Measurements from ENCODE around the gene ARHGEF18. TPM values are rescaled to one million over a fixed set of nuclear protein-coding genes. Genes with fewer than 3 reads are reported as not detected.

The ARHGEF18 gene
- total RNA-seq, 1 donor = 21.2 TPM

- TF ChIP-seq CTCF (IDR thresholded peaks at IDR 0.05; ENCODE audit: insufficient read depth, low read length) = no peak
- H3K4me3 ChIP-seq (ENCODE audit: low read depth, low read length) = no peak overlapping the region
- DNase-seq (ENCODE audit: low read depth) = peak; percentile 30
Measured at GRCh38 chr19:7333198-7334118, 15.3 kb upstream of the ARHGEF18 start.

- TF ChIP-seq CTCF (IDR thresholded peaks at IDR 0.05; ENCODE audit: insufficient read depth, low read length) = no peak
- H3K4me3 ChIP-seq (ENCODE audit: low read depth, low read length) = no peak overlapping the region
- no peak for DNase-seq (ENCODE audit: low read depth)
Measured at GRCh38 chr19:7336321-7336973, 12.3 kb upstream of the ARHGEF18 start.

- DNase-seq (ENCODE audit: low read depth) = no peak
- no peak for TF ChIP-seq CTCF (IDR thresholded peaks at IDR 0.05; ENCODE audit: insufficient read depth, low read length)
- H3K4me3 ChIP-seq (ENCODE audit: low read depth, low read length) = no peak overlapping the region
Measured at GRCh38 chr19:7337380-7338194, 11.2 kb upstream of the ARHGEF18 start.

GRCh38 chr19:7340959-7341837, 7.5 kb upstream of the ARHGEF18 start:
- peak; percentile 97 for TF ChIP-seq CTCF (IDR thresholded peaks at IDR 0.05; ENCODE audit: insufficient read depth, low read length)
- DNase-seq (ENCODE audit: low read depth) = peak; percentile 82
- no peak overlapping the region for H3K4me3 ChIP-seq (ENCODE audit: low read depth, low read length)

GRCh38 chr19:7342143-7342542, 6.6 kb upstream of the ARHGEF18 start:
- no peak for TF ChIP-seq CTCF (IDR thresholded peaks at IDR 0.05; ENCODE audit: insufficient read depth, low read length)
- no peak for DNase-seq (ENCODE audit: low read depth)
- no peak overlapping the region for H3K4me3 ChIP-seq (ENCODE audit: low read depth, low read length)
